Stimulated activated naive CD8-positive, alpha-beta T cell treated with anti-CD3 and anti-CD28 coated beads, Interleukin-15, amount 100 ng/mL, for 72 hours (primary cell): Measurements from ENCODE around the gene TXNRD3.
A peak's percentile ranks its signal among the peaks of the same experiment; 100 is the strongest.

Experiments
- ATAC-seq: fragments of 150-1000 bp; cut with Tn5 transposase; 2 replicates; pipeline ENCODE4 v1.10.0; 2021; ENCODE audit warnings: mild to moderate bottlenecking, moderate library complexity
- DNase-seq, 2 donors: peaks; one replicate each; pipeline ENCODE4 v3.0.0; 2021 to 2022
- H3K27ac Mint-ChIP-seq, 2 donors: one replicate each; pipeline ENCODE4 v1.8.0; 2022; ENCODE audit warnings: mild to moderate bottlenecking in 2 of 2, mixed read lengths in 2 of 2, moderate library complexity in 2 of 2
- H3K27me3 Mint-ChIP-seq: one replicate; pipeline ENCODE4 v1.8.0; 2022; ENCODE audit warnings: mixed read lengths
- H3K4me1 Mint-ChIP-seq: one replicate; pipeline ENCODE4 v1.8.0; 2022; ENCODE audit warnings: mild to moderate bottlenecking, mixed read lengths
- H3K4me3 Mint-ChIP-seq, 2 donors: one replicate each; pipeline ENCODE4 v1.8.0; 2022; ENCODE audit warnings: mild to moderate bottlenecking in 2 of 2, mixed read lengths in 2 of 2, moderate library complexity in 1 of 2
- H3K9me3 Mint-ChIP-seq, 2 donors: one replicate each; pipeline ENCODE4 v1.8.0; 2022; ENCODE audit warnings: mixed read lengths in 2 of 2

Gene TXNRD3

DNA sequence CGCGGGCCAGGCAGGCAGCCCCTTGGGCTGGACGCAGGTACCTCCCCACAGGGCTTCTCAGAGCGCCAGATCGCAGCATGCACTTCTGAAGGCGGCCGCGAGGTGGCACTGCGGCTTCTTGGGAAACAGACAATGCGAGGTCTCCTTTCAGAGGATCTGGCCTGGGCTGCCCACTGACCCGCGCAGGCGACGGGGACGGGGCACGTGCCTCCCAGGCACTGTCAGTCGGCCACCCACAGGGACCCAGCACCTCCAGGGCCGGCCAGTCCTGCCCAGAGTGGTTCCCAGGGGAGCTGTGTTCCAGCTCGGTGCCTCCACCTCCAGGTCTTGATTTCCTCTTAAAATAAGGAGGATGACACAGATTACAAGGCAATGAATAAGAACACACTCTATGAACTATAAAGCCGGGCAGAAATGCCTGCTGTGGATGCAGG lies 24.4 kb upstream of the TXNRD3 start:
- ATAC-seq: peak; percentile 87
- H3K27ac Mint-ChIP-seq: no peak overlapping the region
- no peaks in the 10 kb centered on the region for H3K9me3 Mint-ChIP-seq
- H3K27me3 Mint-ChIP-seq: peaks cover 11% of the 10 kb centered on the region
- peak overlapping the region; percentile 10 to 60 for H3K4me3 Mint-ChIP-seq
- DNase-seq: peak; percentile 77 to 78
- H3K4me1 Mint-ChIP-seq: peaks cover 8% of the 10 kb centered on the region

- Mint-ChIP-seq H3K27me3 (peaks cover 11% of the 10 kb centered on the region), H3K4me3 (peak overlapping the region; percentile 10 to 60), H3K4me1 (peaks cover 8% of the 10 kb centered on the region), H3K9me3 (no peaks in the 10 kb centered on the region), H3K27ac (no peak overlapping the region)
- ATAC-seq (peak; percentile 43), DNase-seq (no peak)
Observed at GRCh38 chr3:126678693-126679317, 23.9 kb upstream of the TXNRD3 start.

DNA sequence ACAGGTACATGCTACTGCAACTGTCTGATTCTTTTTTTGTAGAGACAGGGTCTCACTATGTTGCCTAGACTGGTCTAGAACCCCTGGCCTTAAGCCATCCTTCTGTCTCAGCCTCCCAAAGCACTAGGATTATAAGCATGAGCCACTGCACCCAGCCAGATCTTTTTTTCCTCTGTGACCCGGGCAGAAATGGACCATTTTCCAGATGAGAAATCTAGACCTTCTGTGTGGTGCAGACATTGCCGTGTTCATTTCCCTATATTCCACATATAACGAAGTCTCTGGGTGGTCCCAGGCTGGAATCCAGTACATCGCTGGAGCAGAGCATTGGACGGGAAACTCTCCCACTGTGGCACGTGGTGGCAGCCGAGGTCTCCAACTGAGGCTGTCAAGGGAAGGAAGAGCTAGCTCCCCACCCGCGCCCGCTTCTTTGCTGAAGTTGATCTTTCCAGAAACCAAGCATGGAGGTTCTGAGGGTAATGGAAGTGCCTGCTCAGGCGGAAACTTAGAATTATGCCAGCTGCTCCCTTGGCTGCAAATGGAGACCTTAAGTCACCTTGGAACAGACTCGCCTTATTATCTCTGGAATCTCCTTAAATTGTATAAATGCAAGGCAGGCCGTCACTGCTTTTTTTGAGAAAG lies 23.1 kb upstream of the TXNRD3 start:
- no peak overlapping the region for H3K27ac Mint-ChIP-seq
- peaks cover 0 to 6% of the 10 kb centered on the region in 2 donors for H3K9me3 Mint-ChIP-seq
- peaks cover 8% of the 10 kb centered on the region for H3K4me1 Mint-ChIP-seq
- peaks cover 11% of the 10 kb centered on the region for H3K27me3 Mint-ChIP-seq
- ATAC-seq (no peak), DNase-seq (no peak)
- H3K4me3 Mint-ChIP-seq: no peak overlapping the region

- no peak for DNase-seq
Observed at GRCh38 chr3:126676919-126677705, 22.2 kb upstream of the TXNRD3 start.

GRCh38 chr3:126672741-126673140 lies 17.8 kb upstream of the TXNRD3 start:
- no peak overlapping the region for H3K27ac Mint-ChIP-seq

More at GRCh38 chr3:126676919-126677705, 22.2 kb upstream of the TXNRD3 start:
- H3K4me3 Mint-ChIP-seq: no peak overlapping the region
- ATAC-seq: no peak
- H3K9me3 Mint-ChIP-seq: peaks cover 0 to 6% of the 10 kb centered on the region in 2 donors
- H3K27ac Mint-ChIP-seq: no peak overlapping the region
- H3K27me3 Mint-ChIP-seq: peaks cover 11% of the 10 kb centered on the region
- peaks cover 8% of the 10 kb centered on the region for H3K4me1 Mint-ChIP-seq

GRCh38 chr3:126672340-126672739 lies 17.4 kb upstream of the TXNRD3 start:
- peaks cover 10 to 13% of the 10 kb centered on the region in 2 donors for H3K9me3 Mint-ChIP-seq
- DNase-seq (no peak), ATAC-seq (peak; percentile 57)
- H3K27me3 Mint-ChIP-seq: no peaks in the 10 kb centered on the region
- no peaks in the 10 kb centered on the region for H3K4me1 Mint-ChIP-seq
- H3K27ac Mint-ChIP-seq: no peak overlapping the region
- no peak overlapping the region for H3K4me3 Mint-ChIP-seq

More at GRCh38 chr3:126672741-126673140, 17.8 kb upstream of the TXNRD3 start:
- no peak for ATAC-seq
- Mint-ChIP-seq H3K9me3 (peaks cover 10 to 13% of the 10 kb centered on the region in 2 donors), H3K27me3 (no peaks in the 10 kb centered on the region), H3K4me1 (no peaks in the 10 kb centered on the region), H3K4me3 (no peak overlapping the region)
- DNase-seq: no peak

GRCh38 chr3:126671521-126671920 lies 16.6 kb upstream of the TXNRD3 start:
- Mint-ChIP-seq H3K27me3 (no peaks in the 10 kb centered on the region), H3K9me3 (peaks cover 10 to 13% of the 10 kb centered on the region in 2 donors), H3K4me1 (no peaks in the 10 kb centered on the region), H3K27ac (no peak overlapping the region), H3K4me3 (no peak overlapping the region)
- ATAC-seq (peak; percentile 79), DNase-seq (no peak)

DNA sequence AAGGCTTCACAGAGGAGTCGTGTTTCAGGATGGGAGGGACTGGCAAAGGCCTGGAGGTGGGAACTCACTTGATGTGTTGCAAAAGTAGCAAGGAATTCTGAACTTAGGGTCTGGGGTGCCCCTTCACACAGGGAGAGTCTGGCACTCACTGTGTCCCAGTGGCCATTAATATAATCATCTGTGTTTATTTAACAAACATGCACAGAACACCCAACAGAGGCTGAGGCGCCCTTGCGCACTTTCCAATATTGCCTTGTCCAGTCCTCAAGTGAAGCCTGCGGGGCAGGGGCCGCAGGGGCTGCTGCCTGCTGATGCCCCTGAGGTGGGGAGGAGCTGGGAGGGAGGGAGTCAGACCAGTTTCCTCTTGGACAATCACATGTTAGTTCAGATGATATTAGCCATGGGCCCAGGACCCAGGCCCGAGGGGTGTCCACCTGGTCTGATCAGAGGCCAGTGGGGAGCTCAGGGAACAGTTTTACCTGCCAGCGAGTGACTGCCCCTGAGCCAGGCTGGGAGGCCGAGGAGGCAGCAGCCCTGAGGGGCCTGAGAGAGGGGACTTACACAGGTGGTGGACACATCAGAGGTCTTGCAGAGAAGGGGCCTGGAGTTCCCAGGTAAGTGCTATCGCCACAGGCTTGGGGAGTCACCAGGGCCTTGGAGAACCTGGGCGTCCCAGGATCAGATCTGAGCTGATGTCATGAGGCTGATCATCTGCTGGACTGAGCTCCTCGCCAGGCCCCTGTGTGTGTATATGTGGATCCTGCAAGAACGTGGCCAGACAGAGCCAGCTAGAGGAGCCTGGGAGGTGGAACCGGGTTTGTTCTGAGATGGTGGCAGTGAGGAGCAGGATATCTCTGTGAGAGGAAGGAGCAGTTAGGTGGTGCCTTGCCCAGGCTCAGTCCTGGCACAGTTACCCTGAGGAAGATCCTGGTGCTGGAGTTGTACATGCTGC lies 13.8 kb upstream of the TXNRD3 start:
- Mint-ChIP-seq H3K4me3 (no peak overlapping the region), H3K27me3 (no peaks in the 10 kb centered on the region)
- DNase-seq: no peak

GRCh38 chr3:126667631-126668449 lies 12.9 kb upstream of the TXNRD3 start:
- ATAC-seq (no peak), DNase-seq (no peak)
- Mint-ChIP-seq H3K4me3 (no peak overlapping the region), H3K4me1 (no peaks in the 10 kb centered on the region), H3K27ac (no peak overlapping the region), H3K9me3 (peaks cover 7 to 10% of the 10 kb centered on the region in 2 donors), H3K27me3 (no peaks in the 10 kb centered on the region)

More for the DNA sequence above, 13.8 kb upstream of the TXNRD3 start:
- Mint-ChIP-seq H3K27ac (no peak overlapping the region), H3K4me1 (no peaks in the 10 kb centered on the region), H3K9me3 (peaks cover 10 to 13% of the 10 kb centered on the region in 2 donors)
- ATAC-seq: no peak

DNA sequence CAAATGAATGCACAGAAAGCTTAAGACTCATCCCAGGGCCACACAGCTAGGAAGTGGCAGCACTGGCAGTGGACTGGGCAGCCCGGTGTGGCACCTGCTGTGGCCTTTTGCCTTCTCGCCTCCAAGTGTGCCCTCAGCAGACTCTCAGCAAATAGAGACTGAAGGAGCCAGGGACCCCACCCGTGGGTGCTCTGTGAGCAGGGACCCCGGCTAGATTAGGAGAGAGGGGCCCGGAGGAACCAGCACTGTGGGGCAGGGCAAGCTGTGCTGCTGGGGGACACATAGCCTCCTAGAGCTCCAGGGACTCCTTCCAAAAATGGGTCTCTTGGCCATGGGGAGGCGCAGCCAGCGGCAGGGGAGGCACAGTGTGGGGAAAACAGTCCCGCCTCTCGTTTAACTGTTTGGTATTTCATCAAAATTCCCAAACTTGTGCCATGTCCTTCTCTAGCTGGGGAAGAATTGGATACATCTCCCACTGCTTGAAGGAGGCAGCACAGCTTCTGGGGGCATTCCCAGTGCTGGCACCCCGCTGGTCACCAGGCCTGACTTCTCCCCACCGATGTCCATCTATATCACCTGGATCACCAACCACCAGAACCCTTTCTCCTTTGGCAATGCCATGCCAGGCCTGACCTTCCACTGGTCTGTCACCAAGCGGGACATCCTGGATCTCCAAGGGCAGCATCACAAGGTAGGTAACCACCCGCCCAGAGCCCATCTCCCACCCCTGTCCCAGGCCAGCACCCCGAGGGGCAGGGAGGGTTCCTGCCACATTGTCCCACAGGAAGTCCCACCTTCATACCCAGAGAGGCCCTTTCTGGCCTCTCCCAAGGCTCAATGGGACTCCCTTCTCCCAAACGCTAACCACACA lies 12.0 kb upstream of the TXNRD3 start:
- Mint-ChIP-seq H3K27me3 (no peaks in the 10 kb centered on the region), H3K27ac (peak overlapping the region in 1 of 2 donors; percentile 20), H3K4me1 (no peaks in the 10 kb centered on the region), H3K4me3 (no peak overlapping the region), H3K9me3 (peaks cover 7 to 10% of the 10 kb centered on the region in 2 donors)
- DNase-seq (no peak), ATAC-seq (no peak)

DNA sequence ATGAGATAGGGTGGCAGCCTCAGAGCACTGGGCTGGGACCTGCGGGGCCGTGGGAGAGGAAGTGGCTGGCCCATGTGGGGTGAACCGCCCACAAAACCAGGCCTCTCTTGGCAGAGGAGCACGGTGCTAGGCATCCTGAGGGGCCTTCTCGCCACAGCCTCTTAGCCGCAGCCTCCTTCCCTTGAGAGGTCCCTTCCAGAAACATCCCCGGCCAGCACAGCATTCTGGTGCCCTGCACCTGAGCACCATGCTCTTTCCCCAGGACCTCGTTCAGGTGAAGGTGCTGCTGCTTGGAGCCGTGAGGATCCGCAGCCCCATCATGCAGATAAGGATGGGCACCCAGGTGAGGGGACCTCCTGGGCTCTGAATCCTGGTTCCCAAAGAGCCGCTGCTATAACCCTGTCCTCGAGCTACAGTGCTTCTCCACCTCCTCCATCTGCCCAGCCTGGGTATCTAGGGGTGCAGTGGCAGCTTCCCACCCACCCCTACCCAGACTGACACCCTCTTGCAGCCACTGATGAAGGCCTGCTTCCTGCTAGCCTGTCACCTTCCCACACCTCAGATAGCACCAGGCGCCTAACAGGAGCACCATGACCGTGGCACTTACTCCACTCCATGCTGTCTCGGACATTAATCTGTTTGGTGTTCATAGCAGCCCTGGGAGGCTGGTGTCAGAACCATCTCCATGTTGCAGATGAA lies 11.2 kb upstream of the TXNRD3 start:
- H3K4me3 Mint-ChIP-seq: no peak overlapping the region
- ATAC-seq (peak; percentile 10), DNase-seq (no peak)
- no peak overlapping the region for H3K27ac Mint-ChIP-seq
- no peaks in the 10 kb centered on the region for H3K4me1 Mint-ChIP-seq
- H3K27me3 Mint-ChIP-seq: peaks cover 3% of the 10 kb centered on the region
- H3K9me3 Mint-ChIP-seq: peaks cover 2 to 6% of the 10 kb centered on the region in 2 donors

DNA sequence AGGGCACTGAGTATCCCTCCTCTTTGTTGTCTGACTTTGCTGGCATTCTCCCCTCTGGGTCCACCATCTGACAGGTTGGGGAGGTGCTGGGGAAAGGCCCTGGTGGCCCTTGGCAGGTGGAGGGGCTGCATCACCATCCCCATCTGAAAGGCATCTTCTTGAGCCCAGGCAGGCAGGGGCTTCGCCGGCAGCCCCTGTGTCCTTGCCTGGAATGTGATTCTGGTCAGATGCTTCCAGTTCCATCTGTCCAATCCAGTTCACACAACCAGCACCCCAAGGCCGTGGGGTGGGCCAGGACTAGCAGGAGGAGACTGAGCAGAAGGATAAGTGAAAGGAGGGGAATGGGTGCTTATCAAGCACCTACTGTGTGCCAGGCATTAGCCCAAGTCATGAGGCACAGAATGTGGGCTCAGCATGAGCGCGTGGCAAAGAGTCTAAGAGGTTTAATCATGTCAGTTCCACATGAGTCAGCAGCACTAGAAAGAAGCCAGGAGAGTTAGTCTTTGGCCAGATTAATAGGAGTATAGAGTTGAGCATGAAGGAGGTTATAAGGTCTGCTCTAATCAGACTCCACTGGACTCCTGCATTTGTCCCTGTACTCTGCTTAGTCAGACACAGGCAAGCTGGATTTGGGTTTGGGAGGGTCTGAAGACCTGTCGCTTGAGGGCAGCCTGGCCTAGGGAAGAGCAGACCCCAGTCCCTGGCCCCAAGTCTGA lies 10.5 kb upstream of the TXNRD3 start:
- H3K9me3 Mint-ChIP-seq: no peaks in the 10 kb centered on the region
- H3K27ac Mint-ChIP-seq: no peak overlapping the region
- H3K4me1 Mint-ChIP-seq: no peaks in the 10 kb centered on the region
- no peak overlapping the region for H3K4me3 Mint-ChIP-seq
- DNase-seq (no peak), ATAC-seq (no peak)
- peaks cover 10% of the 10 kb centered on the region for H3K27me3 Mint-ChIP-seq
